Retina (tissue), 1 donor: ENCODE data around the gene EYS.

ENCODE experiments used
- DNase-seq: peaks from one replicate; pipeline ENCODE4 v3.0.0-alpha.2; 2016

Gene EYS

GRCh38 chr6:63676412-63677114 is 2030.5 kb downstream of the EYS start:
- DNase-seq: no peak

GRCh38 chr6:63675138-63675537 is 2031.9 kb downstream of the EYS start:
- DNase-seq: no peak

GRCh38 chr6:63674635-63675034 is 2032.4 kb downstream of the EYS start:
- no peak for DNase-seq

- DNase-seq: no peak
These were observed 2033.3 kb downstream of the EYS start for GRCh38 chr6:63673692-63674091.

- no peak for DNase-seq
These were observed 2034.4 kb downstream of the EYS start for GRCh38 chr6:63672582-63673129.

GRCh38 chr6:63671098-63671754 is 2035.8 kb downstream of the EYS start:
- no peak for DNase-seq
